ENCODE data around the gene FAM240B.

Gene FAM240B

GRCh38 chr9:38720083-38720745 lies at the start of gene FAM240B:
Gene FAM240B (minus strand): TSS chr9:38720133. CDS start chr9:38703999, 16,134 bp downstream.
- DNase-seq: no peak

DNA sequence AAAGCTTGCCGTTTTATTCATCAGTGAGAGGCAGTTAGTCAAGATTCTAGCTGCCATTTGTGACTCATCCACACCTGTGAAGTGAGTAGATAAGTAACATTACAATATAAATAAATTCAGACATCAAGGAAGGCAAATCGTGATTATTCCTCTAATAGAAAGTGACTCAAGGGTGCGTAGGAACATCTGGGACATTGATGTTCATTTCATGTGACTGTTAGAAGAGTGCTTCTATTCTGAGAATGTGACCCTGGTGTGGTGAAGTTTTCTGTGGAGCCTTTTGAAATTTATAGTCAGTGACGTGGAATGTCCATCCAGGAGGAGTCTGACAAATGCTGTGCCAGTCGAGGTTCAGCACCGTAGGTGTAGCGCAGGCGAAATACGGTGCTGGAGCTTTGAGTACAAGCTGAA lies 48.4 kb upstream of the FAM240B start:
- no peak for DNase-seq

DNA sequence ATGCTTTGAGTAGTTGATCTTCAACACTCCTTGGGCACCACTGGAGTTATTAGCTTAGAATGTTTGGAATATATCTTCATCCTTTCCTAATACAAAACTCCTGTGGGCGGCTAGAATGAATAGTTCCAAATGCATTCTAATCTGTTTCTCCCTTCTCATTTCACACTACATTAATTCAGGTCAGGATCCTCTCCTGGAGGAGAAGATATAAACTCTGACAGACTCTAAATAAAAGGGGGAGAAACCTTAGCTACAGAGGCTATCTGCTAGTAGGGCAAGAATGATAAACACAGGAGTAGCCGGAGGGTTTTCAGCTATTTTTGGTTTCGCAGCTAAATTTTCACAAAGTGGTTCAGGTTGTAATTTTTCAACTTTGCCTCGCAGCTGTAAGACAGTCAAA lies 45.2 kb upstream of the FAM240B start:
- DNase-seq: no peak

DNA sequence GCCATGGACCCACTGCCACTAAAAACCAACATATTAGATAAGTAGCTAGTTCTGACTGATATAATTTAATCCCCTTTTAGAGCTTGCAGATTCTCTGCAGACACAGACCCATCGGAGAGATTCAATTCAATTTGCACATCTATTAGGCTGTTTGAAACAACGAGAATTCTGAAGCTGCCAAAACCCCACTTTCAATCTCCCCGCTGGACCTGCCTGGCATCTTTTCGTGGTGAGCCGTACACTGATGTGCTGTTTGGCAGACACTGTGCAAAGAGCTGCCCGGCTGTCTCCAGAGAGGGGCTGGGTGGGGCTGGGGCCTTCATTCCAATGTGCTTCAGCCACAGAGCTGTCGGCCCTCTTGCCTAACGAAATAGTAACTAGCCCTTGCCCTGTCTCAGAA lies 42.1 kb upstream of the FAM240B start:
- no peak for DNase-seq

DNA sequence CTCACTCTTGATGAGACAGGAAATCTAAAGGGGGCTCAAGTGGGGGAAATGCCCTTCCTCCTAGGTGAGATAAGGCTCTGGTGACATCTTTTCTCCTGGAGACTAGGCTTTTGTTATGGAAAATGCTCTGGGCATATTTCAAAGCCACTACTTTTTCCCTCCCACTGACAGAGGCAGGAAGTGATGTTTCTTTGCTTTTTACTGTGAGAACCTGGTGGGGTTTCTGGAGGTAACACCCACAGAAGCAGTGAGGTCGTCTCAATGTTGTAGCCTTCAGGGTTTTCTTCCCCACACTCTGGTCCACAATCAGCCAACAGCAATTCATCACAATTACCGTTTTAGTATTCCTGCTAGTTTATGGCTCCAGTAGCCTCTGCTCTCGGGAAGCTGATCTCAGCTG lies 41.4 kb upstream of the FAM240B start:
- DNase-seq: no peak

GRCh38 chr9:38756702-38757101 lies 36.8 kb upstream of the FAM240B start:
- no peak for DNase-seq

DNA sequence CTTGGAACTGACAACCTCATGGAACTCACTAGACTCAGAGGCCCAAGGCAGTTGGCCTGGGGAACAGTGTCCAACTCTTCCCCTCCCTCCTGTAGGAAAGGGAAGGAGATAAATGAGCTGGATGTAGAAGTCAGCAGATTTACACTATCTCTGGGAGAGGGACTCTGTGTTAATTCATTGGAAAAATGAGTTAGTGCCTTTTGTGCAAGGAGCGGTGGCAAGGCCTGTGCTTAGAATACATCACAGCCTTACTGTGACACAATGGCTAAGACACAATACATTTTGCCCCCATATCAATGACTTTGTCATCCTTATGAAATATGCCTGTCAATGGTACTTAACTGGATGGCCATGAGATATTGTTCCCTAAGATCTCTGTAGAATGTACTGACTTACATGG lies 28.0 kb upstream of the FAM240B start:
- no peak for DNase-seq

DNA sequence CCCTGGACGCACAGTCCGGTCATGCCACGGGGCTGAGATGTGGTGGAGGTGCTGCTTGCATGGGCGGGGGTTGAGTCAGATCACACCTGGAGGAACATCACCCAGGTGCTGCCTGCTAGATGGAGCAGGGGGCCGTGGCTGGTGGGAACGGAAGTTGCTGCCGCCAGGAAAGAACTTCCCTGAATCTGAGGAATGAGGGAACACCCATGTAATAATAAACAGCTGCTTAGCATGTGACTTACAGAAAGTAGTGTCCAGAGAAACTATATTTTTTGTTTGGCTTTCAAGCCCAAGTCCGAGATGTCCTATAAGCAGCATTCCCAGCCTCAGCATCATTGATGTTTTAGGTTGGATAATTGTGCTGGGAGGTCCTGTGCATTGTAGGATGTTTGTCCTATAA lies 27.1 kb upstream of the FAM240B start:
- no peak for DNase-seq

DNA sequence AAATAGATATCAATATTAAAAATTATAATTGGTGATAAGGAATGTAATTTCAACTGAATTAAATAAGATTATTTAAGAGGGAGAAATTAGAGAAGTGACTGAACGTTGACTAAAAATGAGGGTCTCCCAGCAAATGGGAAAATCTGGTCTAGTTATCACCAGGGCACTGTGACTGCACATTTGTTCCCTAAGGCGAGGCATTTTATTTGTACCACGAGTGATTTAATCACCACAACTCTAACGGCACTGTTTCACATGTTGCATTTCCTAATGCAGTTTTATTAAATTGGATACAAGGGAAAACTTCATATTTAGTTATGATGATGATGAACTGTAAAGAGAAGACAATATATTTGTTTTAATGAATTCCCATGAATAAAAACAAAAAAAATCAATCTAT lies 26.4 kb upstream of the FAM240B start:
- DNase-seq: no peak

- DNase-seq: no peak
Measured at GRCh38 chr9:38744484-38744883, 24.6 kb upstream of the FAM240B start.

- no peak for DNase-seq
Measured at GRCh38 chr9:38737246-38737645, 17.3 kb upstream of the FAM240B start.

DNA sequence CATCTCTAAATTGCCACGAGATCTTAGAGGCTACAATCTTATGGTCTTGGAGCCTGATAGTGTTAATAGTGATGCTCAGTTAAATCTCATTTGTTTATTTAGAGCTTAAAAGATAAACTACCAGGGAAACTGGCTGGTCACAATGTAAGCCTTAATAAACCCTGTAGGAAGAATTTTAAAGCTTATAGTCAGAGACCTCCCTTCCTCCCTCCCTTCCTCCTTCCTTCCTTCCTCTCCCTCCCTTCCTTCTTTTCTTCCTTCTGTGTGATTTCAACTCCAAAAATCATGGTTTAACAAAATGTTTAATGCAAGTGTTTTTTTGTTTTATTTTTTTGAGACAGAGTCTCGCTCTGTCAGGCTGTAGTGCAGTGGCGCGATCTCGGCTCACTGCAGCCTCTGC lies 14.9 kb upstream of the FAM240B start:
- no peak for DNase-seq

DNA sequence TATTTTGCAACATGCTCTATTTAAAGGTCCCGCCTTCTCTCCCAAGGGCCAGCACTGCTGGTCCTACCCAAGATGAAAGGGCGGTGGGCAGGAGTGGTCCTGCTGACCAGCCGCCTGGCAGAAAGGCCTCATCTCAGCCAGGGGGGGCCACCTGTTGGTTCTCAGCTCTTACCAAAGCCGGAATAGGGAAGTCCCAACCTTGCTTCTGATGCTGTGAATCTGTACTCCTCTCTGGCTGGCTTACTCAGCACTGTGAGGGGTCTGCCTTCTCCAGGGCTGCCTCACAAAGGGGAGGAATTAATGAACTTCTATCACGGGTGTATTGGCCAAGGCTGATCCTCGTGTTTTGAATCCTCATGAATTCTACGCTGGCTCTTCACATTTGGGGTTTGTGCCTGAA lies 13.6 kb upstream of the FAM240B start:
- DNase-seq: no peak

- no peak for DNase-seq
Measured at GRCh38 chr9:38732885-38733284, 13.0 kb upstream of the FAM240B start.

DNA sequence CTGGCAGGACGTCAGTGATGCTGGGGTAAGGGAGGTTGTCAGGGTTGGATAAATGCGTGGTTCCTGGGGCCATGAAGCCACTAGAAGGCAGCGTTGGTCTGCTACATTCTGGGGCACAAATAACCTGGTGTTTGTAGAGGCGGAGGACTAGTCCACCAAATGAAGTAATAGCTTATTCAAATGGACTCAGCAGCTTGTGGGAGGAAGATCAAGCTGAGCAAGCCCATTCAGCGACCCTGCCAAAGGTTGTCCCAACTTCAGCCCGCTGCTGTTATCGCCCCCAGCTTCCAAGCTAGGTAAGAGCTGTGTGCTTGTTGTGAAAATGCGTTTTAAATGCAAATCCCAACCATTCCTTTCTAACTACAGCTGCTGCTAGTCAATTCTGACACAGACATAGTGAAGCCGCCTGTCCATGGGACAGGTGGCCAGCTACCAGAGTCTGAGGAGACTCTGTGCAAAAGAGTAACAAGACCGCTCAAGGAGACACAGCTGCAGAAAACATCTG lies 7.6 kb upstream of the FAM240B start:
- DNase-seq: no peak

GRCh38 chr9:38724754-38725153 lies 4.8 kb upstream of the FAM240B start:
- DNase-seq: no peak

GRCh38 chr9:38718148-38718547 lies 1.8 kb downstream of the FAM240B start:
- DNase-seq: no peak

GRCh38 chr9:38715684-38716083 lies 4.2 kb downstream of the FAM240B start:
- no peak for DNase-seq

- no peak for DNase-seq
Measured at GRCh38 chr9:38713426-38713825, 6.5 kb downstream of the FAM240B start.

GRCh38 chr9:38708759-38709158 lies 11.2 kb downstream of the FAM240B start:
- no peak for DNase-seq

DNA sequence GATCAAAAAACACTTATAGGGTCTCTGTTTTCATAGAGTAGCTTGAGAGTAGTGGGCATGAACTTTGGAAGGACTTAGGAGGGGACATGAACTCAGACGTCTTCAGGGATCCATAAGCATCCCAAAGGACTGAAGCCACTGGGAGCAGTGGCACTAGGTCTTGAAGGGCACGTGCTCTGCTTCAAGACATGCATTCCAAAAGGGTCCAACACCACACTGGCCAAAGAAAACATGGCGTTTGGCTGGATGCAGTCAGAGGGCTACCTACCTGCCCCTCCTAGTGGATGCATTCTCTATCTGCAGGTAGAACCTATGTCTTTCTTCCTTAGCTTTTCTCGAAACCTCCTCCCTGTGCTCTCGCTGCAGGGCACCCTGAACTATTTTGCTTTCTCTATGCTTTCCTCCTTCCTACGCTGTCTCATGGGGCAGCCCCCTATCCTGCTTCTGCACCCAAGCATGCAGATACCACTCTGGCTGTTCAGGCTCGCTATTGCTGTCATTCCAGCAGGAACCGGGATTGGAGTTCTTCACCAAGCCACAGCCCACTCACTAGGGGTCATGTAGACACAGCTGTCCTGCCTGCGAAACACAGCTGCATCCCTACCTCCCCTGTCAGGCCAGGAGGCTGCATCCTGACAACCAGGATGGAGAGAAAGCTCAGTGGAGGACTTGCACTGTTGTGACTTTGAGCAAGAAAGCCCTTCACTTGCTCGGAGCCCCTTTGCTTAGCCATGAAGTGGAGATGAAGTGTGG lies 11.9 kb downstream of the FAM240B start:
- no peak for DNase-seq

DNA sequence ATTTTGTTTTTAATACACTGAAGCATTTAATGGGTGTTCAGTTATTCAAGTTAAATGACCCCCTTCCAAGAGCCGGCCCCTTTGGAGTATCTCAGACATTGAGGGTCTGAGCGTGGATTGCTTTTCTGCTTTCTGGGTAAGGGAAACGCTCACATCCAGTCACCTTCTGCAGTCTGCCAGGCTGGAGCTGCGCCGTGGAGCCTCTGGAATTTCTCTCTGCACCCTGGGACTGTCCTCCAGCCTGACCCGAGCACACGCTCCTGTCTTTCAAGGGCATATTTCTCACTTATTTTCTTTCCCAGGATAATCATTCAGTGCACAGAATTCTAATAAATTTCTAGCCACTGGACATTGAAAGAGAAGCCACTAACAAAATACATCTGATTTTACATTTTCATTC lies 13.4 kb downstream of the FAM240B start:
- no peak for DNase-seq

DNA sequence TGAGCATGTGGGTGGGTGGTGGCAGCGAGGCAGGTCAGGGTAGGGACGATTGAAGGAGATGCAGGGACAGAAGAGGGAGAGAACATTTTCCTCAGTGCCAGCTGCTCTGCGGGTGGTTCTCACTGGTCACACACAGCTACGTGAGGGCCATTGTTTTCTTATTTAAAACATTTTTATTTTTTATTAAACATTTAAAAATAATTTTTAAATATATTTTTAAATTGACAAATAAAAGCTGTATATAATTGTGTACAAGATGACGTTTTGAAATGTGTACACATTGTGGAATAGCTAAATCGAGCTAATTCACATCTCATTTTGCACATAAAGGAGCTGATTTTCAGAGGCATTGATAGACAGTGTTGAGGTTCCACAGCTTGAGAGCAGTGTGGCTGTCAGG lies 14.0 kb downstream of the FAM240B start:
- no peak for DNase-seq

DNA sequence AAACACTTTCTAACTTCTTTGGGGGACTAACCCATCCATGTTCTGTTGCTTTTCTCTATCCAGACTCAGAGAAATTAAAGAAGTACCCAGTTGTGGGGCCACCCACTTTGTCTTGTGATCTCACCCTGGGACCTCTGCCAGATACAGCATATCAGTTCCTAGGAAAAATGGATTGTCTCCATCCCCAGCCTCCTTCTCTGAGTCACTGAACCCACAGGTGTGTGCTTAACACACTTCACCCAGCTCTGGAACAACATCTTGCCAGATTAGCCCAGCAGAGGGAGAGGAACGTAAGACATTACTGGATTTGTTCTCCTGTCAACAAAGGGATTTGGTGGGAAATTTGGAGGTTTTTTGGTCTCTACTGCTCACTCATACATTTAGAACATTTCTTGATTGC lies 19.2 kb downstream of the FAM240B start:
- DNase-seq: no peak

DNA sequence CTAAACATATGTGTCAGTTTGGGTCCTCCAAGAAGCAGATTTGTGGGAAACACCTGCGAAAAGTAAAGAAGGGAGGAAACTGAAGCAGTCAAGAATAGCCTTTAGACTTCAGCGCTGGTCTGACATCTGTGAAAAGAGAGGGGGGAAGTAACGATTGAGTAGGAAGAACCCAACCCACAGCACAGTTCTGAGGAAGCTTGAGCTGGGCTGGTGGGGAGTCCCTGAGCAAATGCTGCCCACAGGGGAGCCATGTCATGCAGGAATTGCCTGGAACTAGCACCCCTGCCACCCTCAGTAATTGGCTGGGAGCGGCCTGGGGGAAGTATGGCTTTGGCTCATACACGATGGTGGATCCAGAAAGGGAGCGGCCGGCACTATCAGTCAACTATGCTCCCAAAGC lies 20.6 kb downstream of the FAM240B start:
- no peak for DNase-seq
